HG03025 (cell line): ENCODE results near the gene SELENON.
"Not testable (repeated sequence)": the region's sequence is repeated elsewhere in the genome, so short reads cannot be mapped to it uniquely, and the experiment has no call there.

Experiments
- ATAC-seq: cut with Tn5 transposase; IDR thresholded peaks from one replicate; pipeline ENCODE4 v1.9.1; 2021; ENCODE audit warnings: mild to moderate bottlenecking, moderate library complexity; ENCODE audit not compliant: unreplicated experiment, low FRiP score

SELENON gene

GRCh38 chr1:25821630-25822091, 21.7 kb downstream of the SELENON start:
- ATAC-seq, result no peak

GRCh38 chr1:25825605-25826004, 25.6 kb downstream of the SELENON start:
- ATAC-seq, result no peak

DNA sequence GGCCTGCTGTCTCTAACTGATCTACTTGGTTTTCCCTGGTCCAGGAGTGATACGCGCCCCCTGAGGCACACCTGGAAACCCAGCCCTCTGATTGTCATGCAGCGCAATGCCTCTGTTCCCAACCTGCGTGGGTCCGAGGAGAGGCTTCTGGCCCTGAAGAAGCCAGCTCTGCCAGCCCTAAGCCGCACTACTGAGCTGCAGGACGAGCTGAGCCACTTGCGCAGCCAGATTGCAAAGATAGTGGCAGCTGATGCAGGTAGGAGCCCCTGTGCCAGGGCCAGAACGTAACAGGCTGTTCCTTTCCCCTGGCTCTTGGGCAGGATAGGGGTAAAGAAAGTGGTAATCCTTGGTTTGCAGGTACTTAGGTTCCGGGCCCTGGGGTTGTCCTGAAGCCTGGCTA, 26.6 kb downstream of the SELENON start:
- no peak for ATAC-seq

DNA sequence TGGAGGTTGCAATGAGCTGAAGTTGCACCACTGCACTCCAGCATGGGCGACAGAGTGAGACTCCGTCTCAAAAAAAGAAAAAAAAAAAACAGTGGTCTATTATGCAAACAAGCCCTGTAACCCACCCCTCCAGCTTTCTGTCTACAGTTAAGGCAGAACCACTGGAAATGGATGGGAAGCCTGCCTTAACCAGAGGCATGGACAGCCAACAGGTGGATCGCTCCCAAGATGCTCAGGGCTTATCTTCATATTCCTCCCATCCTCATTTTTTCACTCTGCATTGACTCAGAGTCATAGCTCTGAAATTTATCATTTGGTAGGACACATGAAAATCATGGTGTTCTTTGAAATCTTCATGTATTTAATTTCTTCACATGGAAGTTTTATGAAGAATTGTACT, 28.5 kb downstream of the SELENON start:
- no peak for ATAC-seq

DNA sequence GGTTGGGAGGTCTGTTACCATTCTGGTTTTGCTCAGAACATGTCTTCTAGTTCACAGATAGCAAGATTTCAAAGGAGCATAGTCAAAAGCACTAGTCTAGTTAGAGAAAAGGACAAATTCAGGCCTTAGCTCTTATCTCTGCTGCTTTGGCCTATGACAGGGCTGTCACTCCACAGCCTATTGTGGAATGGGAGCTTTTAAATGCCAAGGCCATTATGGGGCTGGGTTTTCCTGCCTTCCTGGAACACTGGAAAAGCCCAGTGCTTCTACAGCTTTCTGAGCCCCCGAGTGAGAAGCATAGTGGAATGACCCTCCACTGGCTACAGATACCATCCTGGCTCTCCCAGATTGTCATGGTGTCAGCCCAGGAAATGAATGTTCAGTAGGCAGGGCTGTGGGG, 29.1 kb downstream of the SELENON start:
- ATAC-seq, result no peak

DNA sequence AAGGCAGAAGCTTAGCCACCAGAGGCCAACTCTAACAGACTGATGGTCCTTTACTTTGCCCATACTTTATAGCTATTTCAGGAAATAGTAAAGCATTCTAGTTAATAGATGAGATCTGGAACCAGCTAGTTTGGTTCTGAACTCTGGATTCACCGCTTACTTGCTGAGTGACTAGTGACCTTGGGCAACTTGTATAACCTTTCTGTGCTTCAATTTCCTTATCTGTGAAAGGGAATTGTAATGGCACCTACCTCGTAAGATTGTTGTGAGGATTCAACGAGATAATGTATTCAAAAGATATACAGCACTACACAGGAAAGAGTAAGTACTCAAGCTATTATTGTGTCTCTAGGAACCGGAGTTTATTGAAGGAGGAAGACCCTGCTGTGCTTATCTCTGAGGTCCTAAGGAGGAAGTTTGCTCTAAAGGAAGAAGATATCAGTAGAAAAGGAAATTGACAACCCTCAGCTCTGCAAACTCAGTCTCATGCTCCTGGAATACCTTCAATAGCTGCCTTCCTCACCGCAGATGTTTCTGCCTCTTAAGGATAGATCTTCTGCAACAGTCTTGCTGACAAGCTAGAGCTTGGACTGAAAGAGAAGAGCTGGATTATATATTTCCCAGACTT, 31.7 kb downstream of the SELENON start:
- ATAC-seq, result no peak

GRCh38 chr1:25832336-25833037, 32.5 kb downstream of the SELENON start:
- no peak for ATAC-seq

- no peak for ATAC-seq
Observed at GRCh38 chr1:25833158-25833557, 33.2 kb downstream of the SELENON start.

DNA sequence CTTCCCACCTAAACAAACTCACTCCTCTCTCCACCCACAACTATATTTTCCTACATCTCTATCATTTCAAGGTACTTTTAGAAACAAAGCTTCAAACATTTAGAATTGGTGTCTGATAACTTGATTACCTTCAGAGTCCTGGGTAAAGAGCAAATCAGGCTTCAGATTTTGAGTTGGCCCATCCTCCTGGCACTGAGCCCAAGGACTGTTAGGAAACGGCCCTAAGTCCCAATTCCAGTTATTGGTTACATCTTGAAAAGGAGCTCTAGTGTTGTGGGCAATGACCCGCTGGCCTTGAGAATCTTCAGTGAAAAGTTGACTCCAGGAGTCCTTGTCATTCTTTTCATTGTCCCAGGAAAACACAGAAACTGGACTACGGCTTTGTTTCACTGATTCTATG, 34.9 kb downstream of the SELENON start:
- ATAC-seq, result no peak

- no peak for ATAC-seq
Observed at GRCh38 chr1:25836695-25837094, 36.7 kb downstream of the SELENON start.

GRCh38 chr1:25837262-25837875, 37.4 kb downstream of the SELENON start:
- no peak for ATAC-seq

DNA sequence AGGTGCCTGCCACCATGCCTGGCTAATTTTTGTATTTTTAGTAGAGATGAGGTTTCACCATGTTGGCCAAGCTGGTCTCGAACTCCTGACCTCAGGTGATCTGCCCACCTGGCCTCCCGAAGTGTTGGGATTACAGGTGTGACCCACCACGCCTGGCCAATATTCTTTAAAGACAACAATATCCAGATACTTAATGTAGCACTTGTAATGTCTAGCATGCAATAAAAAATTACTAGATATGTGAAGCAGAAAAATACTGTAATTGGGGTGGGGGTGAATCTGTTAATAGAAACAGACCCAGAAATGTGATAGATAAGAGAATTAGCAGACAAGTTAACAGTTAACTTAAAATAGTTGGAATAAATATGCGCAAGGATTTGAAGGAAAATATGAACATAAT, 39.8 kb downstream of the SELENON start:
- ATAC-seq, result not testable (repeated sequence)

- no peak for ATAC-seq
Observed at GRCh38 chr1:25843483-25843882, 43.5 kb downstream of the SELENON start.

- no peak for ATAC-seq
Observed at GRCh38 chr1:25844536-25845337, 44.7 kb downstream of the SELENON start.

- no peak for ATAC-seq
Observed at GRCh38 chr1:25845664-25846063, 45.7 kb downstream of the SELENON start.

GRCh38 chr1:25847929-25848328, 47.9 kb downstream of the SELENON start:
- ATAC-seq, result no peak

DNA sequence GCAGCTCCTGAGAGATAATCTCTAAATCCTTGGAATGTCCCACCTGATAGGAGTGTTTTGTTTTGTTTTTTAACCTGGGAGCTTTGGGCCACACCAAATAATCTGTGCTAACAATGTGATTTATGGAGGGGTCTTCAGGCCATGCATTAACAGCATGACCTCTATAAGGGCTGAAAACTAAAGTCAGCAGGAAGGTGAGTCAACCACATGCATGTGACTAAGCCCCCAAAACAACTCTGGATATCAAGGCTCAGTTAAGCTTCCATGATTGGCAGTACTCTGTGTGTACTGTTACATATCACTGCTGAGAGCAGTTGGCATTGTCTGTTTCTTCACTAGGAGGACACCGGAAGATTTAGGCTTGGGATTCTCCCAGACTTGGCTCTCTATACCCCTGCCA, 48.5 kb downstream of the SELENON start:
- ATAC-seq, result no peak

DNA sequence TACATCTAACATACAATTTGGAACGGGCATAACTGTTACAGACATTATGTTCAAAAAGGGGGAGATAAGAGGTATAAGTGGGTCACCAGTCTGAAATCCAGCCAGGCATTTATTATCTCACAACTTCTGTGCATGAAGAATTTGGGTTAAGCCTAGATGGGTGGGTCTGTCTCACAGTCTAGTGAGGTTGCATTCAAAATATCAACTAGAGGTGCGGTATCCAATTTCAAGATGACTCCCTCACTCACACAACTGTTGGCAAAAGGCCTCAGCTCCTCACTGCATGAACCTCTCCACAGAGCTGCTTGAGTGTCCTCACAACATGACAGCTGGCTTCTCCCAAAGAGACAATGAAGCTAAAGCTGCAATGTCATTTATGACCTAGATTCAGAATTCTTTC, 54.6 kb downstream of the SELENON start:
- no peak for ATAC-seq

DNA sequence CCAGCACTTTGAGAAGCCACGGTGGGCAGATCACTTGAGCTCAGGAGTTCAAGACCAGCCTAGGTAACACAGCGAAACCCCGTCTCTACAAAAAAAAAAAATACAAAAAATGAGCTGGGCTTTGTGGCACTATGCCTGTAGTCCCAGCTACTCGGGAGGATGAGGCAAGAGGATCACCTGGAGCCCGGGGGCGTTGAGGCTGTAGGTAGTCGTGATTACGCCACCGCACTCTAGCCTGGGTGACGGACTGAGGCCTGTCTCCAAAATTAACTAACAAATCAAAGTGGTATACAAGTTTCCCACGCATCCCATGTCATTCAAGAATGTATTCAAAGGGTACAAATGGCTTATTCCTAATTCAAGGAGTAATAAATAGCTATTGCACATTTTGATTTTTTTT, 56.9 kb downstream of the SELENON start:
- no peak for ATAC-seq

DNA sequence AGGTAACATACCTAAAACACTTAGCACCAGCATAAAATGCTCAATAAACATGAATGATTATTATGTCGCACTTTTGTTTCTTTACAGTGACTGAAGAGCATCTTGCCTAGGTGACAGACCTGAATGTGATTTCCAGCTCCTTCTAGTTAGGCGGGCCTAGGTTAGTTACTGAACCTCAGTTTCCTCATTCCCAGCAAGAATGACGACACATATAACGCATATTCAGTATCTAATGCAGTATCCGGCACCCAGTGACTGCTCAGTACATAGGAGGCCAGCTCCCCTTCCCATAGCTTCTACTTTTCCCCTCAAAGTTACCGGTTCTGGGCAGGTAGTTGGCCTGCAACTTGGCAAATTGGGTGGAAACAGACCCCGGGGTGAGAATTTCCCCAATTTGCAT, 58.5 kb downstream of the SELENON start:
- no peak for ATAC-seq
